Glomerular visceral epithelial cell (primary cell): ENCODE measurements around the gene ORAI3.

ENCODE experiments used
- DNase-seq: peaks from one replicate; pipeline ENCODE4 v3.0.0-alpha.2; 2016; ENCODE audit errors: extremely low spot score

Gene ORAI3

GRCh38 chr16:30947859-30948666 lies 805 bp upstream of the ORAI3 start:
- peak; percentile 88 for DNase-seq

GRCh38 chr16:30949650-30950515 lies 1.0 kb downstream of the ORAI3 start:
- DNase-seq = peak; percentile 92

- DNase-seq = no peak
These were observed 1.7 kb downstream of the ORAI3 start for GRCh38 chr16:30950516-30951065.

DNA sequence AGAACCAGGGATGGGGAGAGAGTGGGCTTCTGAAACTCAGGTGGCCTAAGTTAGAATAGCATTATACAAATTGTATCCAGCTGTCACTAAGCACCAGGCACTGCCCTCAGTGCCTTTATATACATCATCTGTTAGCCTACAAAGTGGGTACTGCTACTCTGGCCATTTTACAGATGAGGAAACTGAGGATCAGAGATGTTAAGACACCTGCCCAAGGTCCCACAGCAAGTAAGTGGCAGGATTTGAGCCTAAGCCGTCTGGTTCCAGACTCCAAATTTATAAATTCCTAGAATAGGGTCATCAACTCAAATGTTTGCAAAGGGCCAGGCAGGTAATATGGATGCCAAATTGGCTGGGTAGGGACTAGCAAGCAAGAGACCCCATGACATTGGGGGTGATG lies 2.3 kb downstream of the ORAI3 start:
- no peak for DNase-seq

GRCh38 chr16:30951750-30952149 lies 2.9 kb downstream of the ORAI3 start:
- no peak for DNase-seq

DNA sequence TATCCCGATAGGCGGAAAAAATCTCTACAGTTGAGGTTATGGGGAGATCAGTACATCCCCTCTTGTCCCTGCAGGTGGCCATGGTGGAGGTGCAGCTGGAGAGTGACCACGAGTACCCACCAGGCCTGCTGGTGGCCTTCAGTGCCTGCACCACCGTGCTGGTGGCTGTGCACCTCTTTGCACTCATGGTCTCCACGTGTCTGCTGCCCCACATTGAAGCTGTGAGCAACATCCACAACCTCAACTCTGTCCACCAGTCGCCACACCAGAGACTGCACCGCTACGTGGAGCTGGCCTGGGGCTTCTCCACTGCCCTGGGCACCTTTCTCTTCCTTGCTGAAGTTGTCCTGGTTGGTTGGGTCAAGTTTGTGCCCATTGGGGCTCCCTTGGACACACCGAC lies 4.2 kb downstream of the ORAI3 start:
- DNase-seq = no peak

DNA sequence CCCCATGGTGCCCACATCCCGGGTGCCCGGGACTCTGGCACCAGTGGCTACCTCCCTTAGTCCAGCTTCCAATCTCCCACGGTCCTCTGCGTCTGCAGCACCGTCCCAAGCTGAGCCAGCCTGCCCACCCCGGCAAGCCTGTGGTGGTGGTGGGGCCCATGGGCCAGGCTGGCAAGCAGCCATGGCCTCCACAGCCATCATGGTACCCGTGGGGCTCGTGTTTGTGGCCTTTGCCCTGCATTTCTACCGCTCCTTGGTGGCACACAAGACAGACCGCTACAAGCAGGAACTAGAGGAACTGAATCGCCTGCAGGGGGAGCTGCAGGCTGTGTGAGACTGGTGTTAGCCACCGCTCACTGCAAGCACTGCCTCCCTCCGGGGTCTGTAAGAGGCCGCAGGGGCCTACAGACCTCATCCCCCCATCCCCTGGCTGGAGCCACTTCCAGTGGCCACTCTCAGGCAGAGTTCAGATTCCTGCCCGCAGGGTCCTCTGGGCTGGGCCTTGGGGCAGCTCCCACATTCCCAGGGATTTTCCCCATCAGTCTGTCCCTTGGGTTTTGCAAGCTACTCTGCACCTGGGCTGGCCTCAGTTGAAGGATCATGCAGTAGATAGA lies 4.8 kb downstream of the ORAI3 start:
- peak; percentile 60 for DNase-seq

DNA sequence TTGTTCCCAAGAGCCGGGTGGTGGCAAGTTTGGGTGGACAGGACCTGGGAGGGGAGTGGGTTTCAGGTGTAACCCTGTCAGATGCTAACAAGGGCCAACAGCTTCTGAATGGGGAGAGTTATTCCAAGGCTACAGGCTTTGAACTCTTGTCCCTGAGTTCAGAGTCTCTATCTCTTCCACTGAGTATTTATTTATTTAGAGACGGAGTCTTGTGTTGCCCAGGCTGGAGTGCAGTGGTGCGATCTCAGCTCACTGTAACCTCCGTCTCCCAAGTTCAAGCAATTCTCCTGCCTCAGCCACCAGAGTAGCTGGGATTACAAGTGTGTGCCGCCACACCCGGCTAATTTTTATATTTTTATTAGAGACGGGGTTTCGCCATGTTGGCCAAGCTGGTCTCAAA lies 6.1 kb downstream of the ORAI3 start:
- no peak for DNase-seq

DNA sequence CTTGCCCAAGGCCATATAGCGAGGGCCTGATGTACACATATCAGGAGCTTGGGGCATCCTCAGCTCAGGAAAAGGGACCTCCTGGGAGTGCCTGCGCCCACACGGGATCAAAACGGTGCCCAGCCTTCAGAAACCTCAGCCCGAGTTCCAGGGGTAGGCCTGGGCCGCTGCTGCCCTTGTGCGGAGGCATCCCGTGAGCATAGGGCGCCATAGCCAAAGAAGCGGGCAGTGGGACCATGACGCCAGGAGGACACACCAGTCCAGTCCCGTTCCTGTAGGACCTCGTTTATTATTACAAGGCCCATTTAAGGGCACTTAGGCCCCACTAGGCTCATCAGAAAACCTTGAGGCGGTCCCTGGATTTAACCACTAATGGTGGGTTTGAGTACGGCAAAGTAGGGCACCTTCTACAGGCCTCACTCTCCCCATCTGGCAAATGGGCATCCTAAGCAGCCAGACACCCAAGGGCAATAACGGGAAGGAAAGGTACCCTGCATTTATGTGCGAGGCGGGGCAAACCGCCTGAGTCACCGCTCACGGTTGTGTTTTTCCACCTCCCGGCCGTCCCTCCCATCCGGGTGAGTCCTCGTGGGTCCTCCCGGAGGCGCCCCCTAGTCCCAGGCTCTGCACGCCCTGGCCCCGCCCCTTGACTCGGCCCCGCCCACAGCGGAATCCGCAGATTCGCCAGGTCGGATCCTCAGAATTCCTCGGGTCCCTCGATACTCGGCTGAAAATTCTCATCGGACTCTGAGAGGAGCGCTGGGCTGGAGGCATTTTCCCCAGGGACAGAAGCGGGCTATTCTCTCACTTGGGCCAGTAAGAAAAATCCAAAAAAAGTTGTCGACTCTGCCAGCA lies 8.0 kb downstream of the ORAI3 start:
- DNase-seq = peak; percentile 86

GRCh38 chr16:30957456-30958174 lies 8.7 kb downstream of the ORAI3 start, which contains the start of gene SETD1A:
SETD1A (plus strand) TSS chr16:30957754; CDS start chr16:30958732, 978 bp downstream.
- DNase-seq = peak; percentile 92

- peak; percentile 56 for DNase-seq
These were observed 9.6 kb downstream of the ORAI3 start for GRCh38 chr16:30958175-30959079.

- DNase-seq = no peak
These were observed 12.5 kb downstream of the ORAI3 start for GRCh38 chr16:30961384-30961783.

DNA sequence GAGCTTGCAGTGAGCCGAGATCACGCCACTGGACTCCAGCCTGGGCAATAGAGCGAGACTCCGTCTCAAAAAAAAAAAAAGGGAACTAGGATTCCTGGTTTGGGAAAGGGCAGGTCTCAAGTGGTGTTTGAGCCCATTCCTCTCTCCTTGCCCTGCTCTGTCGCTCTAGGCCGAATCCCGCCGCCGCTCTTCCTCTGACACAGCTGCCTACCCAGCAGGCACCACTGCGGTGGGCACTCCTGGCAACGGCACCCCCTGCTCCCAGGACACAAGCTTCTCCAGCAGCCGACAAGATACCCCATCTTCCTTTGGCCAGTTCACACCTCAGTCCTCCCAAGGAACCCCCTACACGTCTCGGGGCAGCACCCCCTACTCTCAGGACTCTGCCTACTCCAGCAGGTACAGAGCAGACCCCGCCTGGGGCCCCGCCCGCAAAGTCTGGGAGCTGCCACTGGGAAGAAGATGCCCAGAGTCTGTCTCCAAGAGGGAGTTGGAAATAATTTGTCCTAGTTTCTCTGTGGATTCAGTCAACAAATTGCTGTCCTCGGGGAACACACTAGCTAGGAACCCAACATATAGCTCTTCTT lies 15.2 kb downstream of the ORAI3 start:
- DNase-seq = no peak

DNA sequence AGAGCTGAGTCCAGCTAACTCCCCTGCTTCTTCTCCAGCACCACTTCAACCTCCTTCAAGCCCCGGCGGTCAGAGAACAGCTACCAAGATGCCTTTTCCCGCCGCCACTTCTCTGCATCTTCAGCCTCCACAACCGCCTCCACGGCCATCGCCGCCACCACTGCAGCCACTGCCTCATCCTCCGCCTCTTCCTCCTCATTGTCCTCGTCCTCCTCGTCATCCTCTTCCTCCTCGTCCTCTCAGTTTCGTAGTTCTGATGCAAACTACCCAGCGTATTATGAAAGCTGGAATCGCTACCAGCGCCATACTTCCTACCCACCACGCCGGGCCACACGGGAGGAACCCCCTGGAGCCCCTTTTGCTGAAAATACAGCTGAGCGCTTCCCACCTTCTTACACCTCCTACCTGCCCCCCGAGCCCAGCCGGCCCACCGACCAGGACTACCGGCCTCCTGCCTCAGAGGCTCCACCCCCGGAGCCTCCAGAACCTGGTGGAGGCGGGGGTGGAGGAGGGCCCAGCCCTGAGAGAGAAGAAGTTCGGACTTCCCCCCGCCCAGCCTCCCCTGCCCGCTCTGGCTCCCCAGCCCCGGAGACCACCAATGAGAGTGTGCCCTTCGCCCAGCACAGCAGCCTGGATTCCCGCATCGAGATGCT lies 15.8 kb downstream of the ORAI3 start:
- DNase-seq = no peak

DNA sequence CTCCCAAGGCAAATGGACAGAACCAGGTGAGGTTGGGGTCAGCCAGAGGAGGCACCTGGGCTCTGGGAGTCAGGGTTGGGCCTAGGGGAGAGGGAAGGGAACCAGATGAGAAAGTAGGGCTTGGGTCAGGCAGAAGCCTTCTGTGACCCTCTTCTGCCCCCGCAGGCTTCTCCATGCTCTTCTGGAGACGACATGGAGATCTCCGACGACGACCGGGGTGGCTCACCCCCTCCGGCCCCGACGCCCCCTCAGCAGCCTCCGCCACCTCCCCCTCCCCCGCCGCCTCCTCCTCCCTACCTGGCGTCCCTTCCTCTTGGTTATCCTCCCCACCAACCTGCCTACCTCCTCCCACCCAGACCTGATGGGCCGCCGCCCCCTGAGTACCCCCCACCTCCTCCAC lies 16.6 kb downstream of the ORAI3 start:
- no peak for DNase-seq

- no peak for DNase-seq
These were observed 17.3 kb downstream of the ORAI3 start for GRCh38 chr16:30966033-30966619.

DNA sequence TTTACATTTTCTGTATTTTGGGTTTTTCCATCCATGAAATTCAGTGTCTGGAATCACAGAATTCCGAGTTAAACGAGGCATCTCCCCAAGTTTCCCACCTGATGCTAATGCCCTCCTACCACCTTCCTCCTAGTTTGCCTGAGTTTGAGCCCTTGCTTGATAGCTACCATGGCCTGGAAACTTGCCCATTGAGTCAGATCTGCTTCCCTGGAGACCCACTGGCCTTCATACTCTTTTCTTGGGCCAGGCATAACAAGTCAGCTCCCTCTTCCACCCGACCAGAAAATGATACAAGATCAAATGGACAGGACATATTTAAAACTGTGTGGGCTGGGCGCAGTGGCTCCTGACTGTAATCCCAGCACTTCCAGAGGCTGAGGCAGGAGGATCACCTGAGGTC lies 18.9 kb downstream of the ORAI3 start:
- DNase-seq = no peak

- DNase-seq = no peak
These were observed 20.5 kb downstream of the ORAI3 start for GRCh38 chr16:30969246-30969842.
